ENCODE measurements around the gene FBXO48.

The FBXO48 gene

GRCh38 chr2:68411397-68412126 is 55.5 kb downstream of the FBXO48 start:
- no peak overlapping the region for H3K27ac ChIP-seq
- TF ChIP-seq CTCF (conservative IDR thresholded peaks at IDR 0.05) (no peak), ZFX (IDR thresholded peaks at IDR 0.05) (no peak)

Measured in C4-2B (cell line).